ENCODE results near the gene TSC2. TPM values are rescaled to one million over a fixed set of nuclear protein-coding genes. Genes with fewer than 3 reads are reported as not detected.

Gene TSC2
- total and polyA plus RNA-seq, 2 donors: 22.7 to 61.8 TPM

- H3K27ac ChIP-seq (ENCODE audit: low read depth in 1 of 2, low read length in 1 of 2): no peak overlapping the region
- H3K9me3 ChIP-seq (ENCODE audit: control insufficient read depth in 2 of 2, insufficient read depth in 1 of 2, low read length in 1 of 2): no peaks in the 10 kb centered on the region
- 97% methylated on average over 10 of the region's 10 CpGs for WGBS
- H3K4me3 ChIP-seq (ENCODE audit: low read length in 2 of 2): no peak overlapping the region
- no peaks in the 10 kb centered on the region for H3K27me3 ChIP-seq (ENCODE audit: control insufficient read depth in 2 of 2, insufficient read depth in 1 of 2, low read length in 1 of 2)
- H3K36me3 ChIP-seq (ENCODE audit: control insufficient read depth in 2 of 2, insufficient read depth in 2 of 2, low read length in 1 of 2): peaks cover 48 to 84% of the 10 kb centered on the region in 2 donors
- no peak for DNase-seq (ENCODE audit: low read depth in 6 of 9, low spot score in 9 of 9)
- no peaks in the 10 kb centered on the region for H3K4me1 ChIP-seq (ENCODE audit: control insufficient read depth in 2 of 2, insufficient read depth in 2 of 2, low read length in 2 of 2)
Measured at GRCh38 chr16:2057438-2057837, 9.7 kb downstream of the TSC2 start.

GRCh38 chr16:2058420-2058819 lies 10.6 kb downstream of the TSC2 start:
- WGBS: 98% methylated on average over 13 of the region's 13 CpGs
- DNase-seq (ENCODE audit: low read depth in 6 of 9, low spot score in 9 of 9): no peak
- H3K27ac ChIP-seq (ENCODE audit: low read depth in 1 of 2, low read length in 1 of 2): no peak overlapping the region
- no peak overlapping the region for H3K4me3 ChIP-seq (ENCODE audit: low read length in 2 of 2)
- no peaks in the 10 kb centered on the region for H3K9me3 ChIP-seq (ENCODE audit: control insufficient read depth in 2 of 2, insufficient read depth in 1 of 2, low read length in 1 of 2)
- no peaks in the 10 kb centered on the region for H3K27me3 ChIP-seq (ENCODE audit: control insufficient read depth in 2 of 2, insufficient read depth in 1 of 2, low read length in 1 of 2)
- no peaks in the 10 kb centered on the region for H3K4me1 ChIP-seq (ENCODE audit: control insufficient read depth in 2 of 2, insufficient read depth in 2 of 2, low read length in 2 of 2)
- peaks cover 46 to 84% of the 10 kb centered on the region in 2 donors for H3K36me3 ChIP-seq (ENCODE audit: control insufficient read depth in 2 of 2, insufficient read depth in 2 of 2, low read length in 1 of 2)

GRCh38 chr16:2058872-2059271 lies 11.1 kb downstream of the TSC2 start:
- Histone ChIP-seq H3K27me3 (ENCODE audit: control insufficient read depth in 2 of 2, insufficient read depth in 1 of 2, low read length in 1 of 2) (no peaks in the 10 kb centered on the region), H3K36me3 (ENCODE audit: control insufficient read depth in 2 of 2, insufficient read depth in 2 of 2, low read length in 1 of 2) (peaks cover 47 to 84% of the 10 kb centered on the region in 2 donors), H3K27ac (ENCODE audit: low read depth in 1 of 2, low read length in 1 of 2) (no peak overlapping the region), H3K4me3 (ENCODE audit: low read length in 2 of 2) (no peak overlapping the region), H3K9me3 (ENCODE audit: control insufficient read depth in 2 of 2, insufficient read depth in 1 of 2, low read length in 1 of 2) (no peaks in the 10 kb centered on the region), H3K4me1 (ENCODE audit: control insufficient read depth in 2 of 2, insufficient read depth in 2 of 2, low read length in 2 of 2) (no peaks in the 10 kb centered on the region)
- no peak for DNase-seq (ENCODE audit: low read depth in 6 of 9, low spot score in 9 of 9)
- WGBS: 96% methylated on average over 10 of the region's 10 CpGs

GRCh38 chr16:2060346-2060745 lies 12.6 kb downstream of the TSC2 start:
- DNase-seq (ENCODE audit: low read depth in 6 of 9, low spot score in 9 of 9): no peak
- Histone ChIP-seq H3K4me1 (ENCODE audit: control insufficient read depth in 2 of 2, insufficient read depth in 2 of 2, low read length in 2 of 2) (no peaks in the 10 kb centered on the region), H3K4me3 (ENCODE audit: low read length in 2 of 2) (no peak overlapping the region), H3K27ac (ENCODE audit: low read depth in 1 of 2, low read length in 1 of 2) (no peak overlapping the region), H3K9me3 (ENCODE audit: control insufficient read depth in 2 of 2, insufficient read depth in 1 of 2, low read length in 1 of 2) (no peaks in the 10 kb centered on the region), H3K36me3 (ENCODE audit: control insufficient read depth in 2 of 2, insufficient read depth in 2 of 2, low read length in 1 of 2) (peaks cover 44 to 77% of the 10 kb centered on the region in 2 donors), H3K27me3 (ENCODE audit: control insufficient read depth in 2 of 2, insufficient read depth in 1 of 2, low read length in 1 of 2) (no peaks in the 10 kb centered on the region)
- WGBS: 96% methylated on average over 17 of the region's 17 CpGs

- no peaks in the 10 kb centered on the region for H3K9me3 ChIP-seq (ENCODE audit: control insufficient read depth in 2 of 2, insufficient read depth in 1 of 2, low read length in 1 of 2)
- no peak overlapping the region for H3K4me3 ChIP-seq (ENCODE audit: low read length in 2 of 2)
- H3K36me3 ChIP-seq (ENCODE audit: control insufficient read depth in 2 of 2, insufficient read depth in 2 of 2, low read length in 1 of 2): peaks cover 51 to 79% of the 10 kb centered on the region in 2 donors
- no peak overlapping the region for H3K27ac ChIP-seq (ENCODE audit: low read depth in 1 of 2, low read length in 1 of 2)
- no peaks in the 10 kb centered on the region for H3K4me1 ChIP-seq (ENCODE audit: control insufficient read depth in 2 of 2, insufficient read depth in 2 of 2, low read length in 2 of 2)
- 97% methylated on average over 18 of the region's 18 CpGs for WGBS
- no peak for DNase-seq (ENCODE audit: low read depth in 6 of 9, low spot score in 9 of 9)
- no peaks in the 10 kb centered on the region for H3K27me3 ChIP-seq (ENCODE audit: control insufficient read depth in 2 of 2, insufficient read depth in 1 of 2, low read length in 1 of 2)
Measured at GRCh38 chr16:2061023-2061422, 13.2 kb downstream of the TSC2 start.

- H3K27ac ChIP-seq (ENCODE audit: low read depth in 1 of 2, low read length in 1 of 2): no peak overlapping the region
- no peak overlapping the region for H3K4me3 ChIP-seq (ENCODE audit: low read length in 2 of 2)
- no peaks in the 10 kb centered on the region for H3K4me1 ChIP-seq (ENCODE audit: control insufficient read depth in 2 of 2, insufficient read depth in 2 of 2, low read length in 2 of 2)
- H3K27me3 ChIP-seq (ENCODE audit: control insufficient read depth in 2 of 2, insufficient read depth in 1 of 2, low read length in 1 of 2): no peaks in the 10 kb centered on the region
- peaks cover 54 to 79% of the 10 kb centered on the region in 2 donors for H3K36me3 ChIP-seq (ENCODE audit: control insufficient read depth in 2 of 2, insufficient read depth in 2 of 2, low read length in 1 of 2)
- WGBS: 97% methylated on average over 13 of the region's 13 CpGs
- no peak for DNase-seq (ENCODE audit: low read depth in 6 of 9, low spot score in 9 of 9)
- H3K9me3 ChIP-seq (ENCODE audit: control insufficient read depth in 2 of 2, insufficient read depth in 1 of 2, low read length in 1 of 2): no peaks in the 10 kb centered on the region
Measured at GRCh38 chr16:2061526-2061925, 13.7 kb downstream of the TSC2 start.

GRCh38 chr16:2062801-2063200 lies 15.0 kb downstream of the TSC2 start:
- H3K27me3 ChIP-seq (ENCODE audit: control insufficient read depth in 2 of 2, insufficient read depth in 1 of 2, low read length in 1 of 2): no peaks in the 10 kb centered on the region
- peaks cover 50 to 80% of the 10 kb centered on the region in 2 donors for H3K36me3 ChIP-seq (ENCODE audit: control insufficient read depth in 2 of 2, insufficient read depth in 2 of 2, low read length in 1 of 2)
- H3K9me3 ChIP-seq (ENCODE audit: control insufficient read depth in 2 of 2, insufficient read depth in 1 of 2, low read length in 1 of 2): no peaks in the 10 kb centered on the region
- 98% methylated on average over 28 of the region's 28 CpGs for WGBS
- H3K4me1 ChIP-seq (ENCODE audit: control insufficient read depth in 2 of 2, insufficient read depth in 2 of 2, low read length in 2 of 2): no peaks in the 10 kb centered on the region
- no peak overlapping the region for H3K27ac ChIP-seq (ENCODE audit: low read depth in 1 of 2, low read length in 1 of 2)
- no peak for DNase-seq (ENCODE audit: low read depth in 6 of 9, low spot score in 9 of 9)
- H3K4me3 ChIP-seq (ENCODE audit: low read length in 2 of 2): no peak overlapping the region

- no peak for DNase-seq (ENCODE audit: low read depth in 6 of 9, low spot score in 9 of 9)
- no peaks in the 10 kb centered on the region for H3K9me3 ChIP-seq (ENCODE audit: control insufficient read depth in 2 of 2, insufficient read depth in 1 of 2, low read length in 1 of 2)
- peaks cover 55 to 73% of the 10 kb centered on the region in 2 donors for H3K36me3 ChIP-seq (ENCODE audit: control insufficient read depth in 2 of 2, insufficient read depth in 2 of 2, low read length in 1 of 2)
- H3K27ac ChIP-seq (ENCODE audit: low read depth in 1 of 2, low read length in 1 of 2): no peak overlapping the region
- H3K4me3 ChIP-seq (ENCODE audit: low read length in 2 of 2): no peak overlapping the region
- H3K27me3 ChIP-seq (ENCODE audit: control insufficient read depth in 2 of 2, insufficient read depth in 1 of 2, low read length in 1 of 2): no peaks in the 10 kb centered on the region
- H3K4me1 ChIP-seq (ENCODE audit: control insufficient read depth in 2 of 2, insufficient read depth in 2 of 2, low read length in 2 of 2): no peaks in the 10 kb centered on the region
- WGBS: 98% methylated on average over 25 of the region's 25 CpGs
Measured at GRCh38 chr16:2063861-2064260, 16.1 kb downstream of the TSC2 start.

- Histone ChIP-seq H3K4me1 (ENCODE audit: control insufficient read depth in 2 of 2, insufficient read depth in 2 of 2, low read length in 2 of 2) (no peaks in the 10 kb centered on the region), H3K36me3 (ENCODE audit: control insufficient read depth in 2 of 2, insufficient read depth in 2 of 2, low read length in 1 of 2) (peaks cover 56 to 76% of the 10 kb centered on the region in 2 donors), H3K27ac (ENCODE audit: low read depth in 1 of 2, low read length in 1 of 2) (no peak overlapping the region), H3K9me3 (ENCODE audit: control insufficient read depth in 2 of 2, insufficient read depth in 1 of 2, low read length in 1 of 2) (no peaks in the 10 kb centered on the region), H3K27me3 (ENCODE audit: control insufficient read depth in 2 of 2, insufficient read depth in 1 of 2, low read length in 1 of 2) (no peaks in the 10 kb centered on the region), H3K4me3 (ENCODE audit: low read length in 2 of 2) (no peak overlapping the region)
- no peak for DNase-seq (ENCODE audit: low read depth in 6 of 9, low spot score in 9 of 9)
- WGBS: 98% methylated on average over 16 of the region's 16 CpGs
Measured at GRCh38 chr16:2064368-2064945, 16.7 kb downstream of the TSC2 start.

Data from thymus (tissue), 11 donors.